ENCODE data around the gene ATP1A1.
A peak's percentile ranks its signal among the peaks of the same experiment; 100 is the strongest.

The ATP1A1 gene

DNA sequence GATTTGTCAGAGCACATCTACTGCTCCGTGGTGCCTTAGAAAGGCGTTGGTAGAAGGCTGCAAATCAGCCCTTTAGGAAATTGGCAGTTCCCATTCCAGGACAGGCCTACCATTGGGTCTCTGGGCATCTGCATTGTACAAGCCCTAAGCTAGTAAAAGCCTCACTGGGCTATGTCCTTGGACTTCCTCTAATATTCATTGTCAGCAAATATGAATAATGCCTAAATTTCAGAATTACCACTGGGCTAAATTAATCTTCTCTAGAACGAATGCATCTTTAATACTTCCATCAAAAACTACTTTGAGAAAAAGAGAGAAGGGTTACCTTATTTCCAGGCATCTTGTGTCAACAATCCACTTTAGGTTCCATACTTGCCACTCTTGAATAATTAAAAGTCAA lies 41.5 kb upstream of the ATP1A1 start:
- peaks cover 27 to 62% of the 10 kb centered on the region in 2 donors for H3K4me1 ChIP-seq (ENCODE audit: control insufficient read depth in 2 of 2, insufficient read depth in 2 of 2, low read length in 2 of 2)
- no peaks in the 10 kb centered on the region for H3K36me3 ChIP-seq (ENCODE audit: control insufficient read depth in 2 of 2, insufficient read depth in 2 of 2, low read length in 2 of 2)
- no peak overlapping the region for H3K9ac ChIP-seq (ENCODE audit: low read depth in 1 of 2, low read length in 2 of 2)
- no peak overlapping the region for H3K27ac ChIP-seq (ENCODE audit: low read depth in 2 of 2, low read length in 2 of 2)
- H3K27me3 ChIP-seq (ENCODE audit: control insufficient read depth in 2 of 2, insufficient read depth in 2 of 2, low read length in 2 of 2), result no peaks in the 10 kb centered on the region
- no peak overlapping the region for H3K4me3 ChIP-seq (ENCODE audit: low read length in 2 of 2)
- H3K9me3 ChIP-seq (ENCODE audit: control insufficient read depth in 2 of 2, low read length in 2 of 2), result no peaks in the 10 kb centered on the region

DNA sequence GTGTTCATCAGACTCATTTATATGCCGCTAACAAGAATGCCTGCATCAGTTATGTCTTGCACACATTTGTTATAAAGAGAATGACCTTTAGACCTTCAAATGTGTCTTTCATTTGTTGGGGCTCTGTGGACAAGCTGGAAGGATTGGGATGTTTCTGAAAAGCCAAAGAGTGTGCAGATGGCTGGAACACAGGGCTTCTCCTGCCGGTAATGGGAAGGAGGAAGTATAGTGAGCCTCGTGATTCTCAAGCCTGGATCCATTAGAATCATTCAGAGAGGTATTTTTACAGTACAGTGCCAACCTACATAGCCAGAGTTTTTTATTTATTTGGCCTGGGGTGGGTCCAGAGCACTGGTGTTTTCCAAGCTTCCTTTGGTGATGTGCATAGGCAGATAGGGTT lies 40.6 kb upstream of the ATP1A1 start:
- Histone ChIP-seq H3K27ac (ENCODE audit: low read depth in 2 of 2, low read length in 2 of 2) (peak overlapping the region in 1 of 2 donors; percentile 10), H3K4me1 (ENCODE audit: control insufficient read depth in 2 of 2, insufficient read depth in 2 of 2, low read length in 2 of 2) (peaks cover 33 to 67% of the 10 kb centered on the region in 2 donors)

DNA sequence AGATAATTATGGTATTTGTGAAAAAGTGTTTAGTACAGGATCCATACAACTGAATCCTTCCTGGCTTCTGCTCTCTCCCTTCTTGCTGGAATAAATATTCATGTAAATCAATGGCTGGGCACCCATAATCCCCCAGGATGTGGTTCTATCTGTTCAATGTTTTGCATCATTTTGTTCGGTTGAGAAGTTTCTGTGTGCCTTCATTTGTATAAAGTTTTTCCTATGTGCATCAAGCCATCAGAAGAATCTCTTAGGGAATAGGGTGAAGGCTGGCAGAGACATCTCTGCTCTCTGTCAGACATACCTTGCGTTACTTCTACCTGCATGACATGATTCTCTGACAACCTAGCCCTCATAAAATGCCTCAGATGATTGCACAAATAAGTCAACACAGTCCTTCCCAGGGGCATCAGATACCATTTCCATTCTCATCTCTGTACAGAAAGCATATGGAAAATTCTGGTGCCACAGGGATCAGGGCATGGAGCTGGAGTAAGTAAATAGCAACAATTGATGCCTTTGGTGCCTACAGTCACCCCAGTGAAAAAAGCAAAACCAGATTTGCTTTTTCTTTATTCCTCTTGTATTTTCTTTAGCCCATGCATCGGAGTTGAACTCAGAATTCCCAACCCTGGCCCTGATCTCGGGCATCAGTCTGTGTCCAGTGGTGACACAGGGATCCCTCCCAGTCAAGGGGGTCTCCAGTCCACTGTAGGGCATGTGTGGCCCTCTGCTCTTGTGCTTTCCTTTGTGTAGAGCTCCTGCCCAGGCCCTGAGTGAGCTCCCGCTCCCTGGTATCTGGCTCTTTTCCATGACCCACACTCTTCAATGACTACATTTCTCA lies 39.7 kb upstream of the ATP1A1 start:
- Histone ChIP-seq H3K27me3 (ENCODE audit: control insufficient read depth in 2 of 2, insufficient read depth in 2 of 2, low read length in 2 of 2) (no peaks in the 10 kb centered on the region), H3K4me1 (ENCODE audit: control insufficient read depth in 2 of 2, insufficient read depth in 2 of 2, low read length in 2 of 2) (peaks cover 33 to 70% of the 10 kb centered on the region in 2 donors), H3K9ac (ENCODE audit: low read depth in 1 of 2, low read length in 2 of 2) (no peak overlapping the region), H3K9me3 (ENCODE audit: control insufficient read depth in 2 of 2, low read length in 2 of 2) (no peaks in the 10 kb centered on the region), H3K36me3 (ENCODE audit: control insufficient read depth in 2 of 2, insufficient read depth in 2 of 2, low read length in 2 of 2) (no peaks in the 10 kb centered on the region), H3K27ac (ENCODE audit: low read depth in 2 of 2, low read length in 2 of 2) (peak overlapping the region; percentile 59 to 85), H3K4me3 (ENCODE audit: low read length in 2 of 2) (no peak overlapping the region)

More for the DNA sequence above, 40.6 kb upstream of the ATP1A1 start:
- Histone ChIP-seq H3K4me3 (ENCODE audit: low read length in 2 of 2) (no peak overlapping the region), H3K27me3 (ENCODE audit: control insufficient read depth in 2 of 2, insufficient read depth in 2 of 2, low read length in 2 of 2) (no peaks in the 10 kb centered on the region), H3K9ac (ENCODE audit: low read depth in 1 of 2, low read length in 2 of 2) (no peak overlapping the region), H3K36me3 (ENCODE audit: control insufficient read depth in 2 of 2, insufficient read depth in 2 of 2, low read length in 2 of 2) (no peaks in the 10 kb centered on the region), H3K9me3 (ENCODE audit: control insufficient read depth in 2 of 2, low read length in 2 of 2) (no peaks in the 10 kb centered on the region)

DNA sequence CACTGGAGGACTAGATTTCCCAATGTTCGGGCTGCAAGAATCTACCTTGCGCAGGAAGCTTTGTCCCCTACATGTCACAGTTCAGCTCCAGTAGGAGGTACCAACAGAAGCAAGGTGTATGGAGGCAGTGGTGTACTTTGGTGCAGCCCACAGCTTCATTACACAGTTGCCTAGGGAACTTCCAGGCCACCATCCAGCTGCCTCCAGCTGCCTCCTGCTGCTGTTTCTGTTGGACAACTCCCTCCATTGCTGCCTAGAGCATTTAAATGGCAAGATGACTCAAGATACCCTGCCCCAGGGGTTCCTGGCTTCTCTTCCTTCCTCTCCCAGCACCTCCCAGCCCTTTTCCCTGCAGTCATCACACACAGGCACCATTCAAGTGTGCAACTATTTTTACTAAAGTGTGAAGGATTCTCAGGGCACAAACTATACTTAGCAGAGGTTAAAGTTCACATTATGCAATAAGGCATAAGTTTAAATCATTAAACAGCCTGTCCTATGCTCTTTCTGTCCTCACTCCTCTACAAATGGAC lies 39.0 kb upstream of the ATP1A1 start:
- Histone ChIP-seq H3K36me3 (ENCODE audit: control insufficient read depth in 2 of 2, insufficient read depth in 2 of 2, low read length in 2 of 2) (no peaks in the 10 kb centered on the region), H3K4me3 (ENCODE audit: low read length in 2 of 2) (no peak overlapping the region), H3K27ac (ENCODE audit: low read depth in 2 of 2, low read length in 2 of 2) (peak overlapping the region; percentile 59 to 85), H3K9me3 (ENCODE audit: control insufficient read depth in 2 of 2, low read length in 2 of 2) (no peaks in the 10 kb centered on the region), H3K27me3 (ENCODE audit: control insufficient read depth in 2 of 2, insufficient read depth in 2 of 2, low read length in 2 of 2) (no peaks in the 10 kb centered on the region), H3K4me1 (ENCODE audit: control insufficient read depth in 2 of 2, insufficient read depth in 2 of 2, low read length in 2 of 2) (peaks cover 33 to 70% of the 10 kb centered on the region in 2 donors), H3K9ac (ENCODE audit: low read depth in 1 of 2, low read length in 2 of 2) (peak overlapping the region in 1 of 2 donors; percentile 49)

DNA sequence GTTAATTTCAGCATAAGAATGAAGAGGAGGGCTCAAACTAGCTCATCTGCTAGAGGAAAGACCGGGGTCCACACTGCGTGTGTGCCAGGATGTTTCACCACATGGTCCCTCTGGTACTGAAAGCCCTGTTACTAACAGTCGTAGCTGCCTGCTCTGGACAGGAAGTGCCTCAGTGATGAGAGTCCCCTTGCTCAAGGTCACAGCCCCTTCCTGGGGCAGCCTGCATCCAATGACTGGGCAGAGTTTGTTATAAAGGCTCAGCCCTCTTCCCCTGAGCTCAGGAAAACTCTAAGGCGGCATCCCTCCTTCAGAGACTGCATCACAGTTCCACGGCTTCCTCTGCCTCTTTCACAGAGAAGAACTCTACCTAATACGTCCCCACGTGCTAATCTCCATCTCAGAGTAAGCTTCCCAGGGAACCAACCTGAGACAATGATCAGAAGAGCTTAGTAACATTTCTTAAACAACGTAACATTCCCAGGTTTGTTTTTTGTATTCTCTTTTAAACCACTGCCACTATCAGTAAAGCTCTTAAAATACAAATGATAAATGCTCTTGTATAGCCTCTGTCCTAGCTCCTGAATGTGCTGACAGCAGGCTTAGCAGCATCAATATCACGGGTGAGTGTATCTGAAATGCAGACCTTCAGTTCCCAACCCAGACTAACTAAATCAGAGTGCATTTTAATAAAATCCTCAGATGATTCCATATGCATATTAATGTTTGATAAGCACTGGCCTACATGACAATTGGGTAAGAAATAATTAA lies 38.0 kb upstream of the ATP1A1 start:
- H3K36me3 ChIP-seq (ENCODE audit: control insufficient read depth in 2 of 2, insufficient read depth in 2 of 2, low read length in 2 of 2), result no peaks in the 10 kb centered on the region
- no peaks in the 10 kb centered on the region for H3K27me3 ChIP-seq (ENCODE audit: control insufficient read depth in 2 of 2, insufficient read depth in 2 of 2, low read length in 2 of 2)
- no peaks in the 10 kb centered on the region for H3K9me3 ChIP-seq (ENCODE audit: control insufficient read depth in 2 of 2, low read length in 2 of 2)
- peak overlapping the region; percentile 13 to 17 for H3K4me3 ChIP-seq (ENCODE audit: low read length in 2 of 2)
- H3K4me1 ChIP-seq (ENCODE audit: control insufficient read depth in 2 of 2, insufficient read depth in 2 of 2, low read length in 2 of 2), result peaks cover 33 to 68% of the 10 kb centered on the region in 2 donors
- peak overlapping the region; percentile 17 to 49 for H3K9ac ChIP-seq (ENCODE audit: low read depth in 1 of 2, low read length in 2 of 2)
- H3K27ac ChIP-seq (ENCODE audit: low read depth in 2 of 2, low read length in 2 of 2), result peak overlapping the region; percentile 59 to 85

DNA sequence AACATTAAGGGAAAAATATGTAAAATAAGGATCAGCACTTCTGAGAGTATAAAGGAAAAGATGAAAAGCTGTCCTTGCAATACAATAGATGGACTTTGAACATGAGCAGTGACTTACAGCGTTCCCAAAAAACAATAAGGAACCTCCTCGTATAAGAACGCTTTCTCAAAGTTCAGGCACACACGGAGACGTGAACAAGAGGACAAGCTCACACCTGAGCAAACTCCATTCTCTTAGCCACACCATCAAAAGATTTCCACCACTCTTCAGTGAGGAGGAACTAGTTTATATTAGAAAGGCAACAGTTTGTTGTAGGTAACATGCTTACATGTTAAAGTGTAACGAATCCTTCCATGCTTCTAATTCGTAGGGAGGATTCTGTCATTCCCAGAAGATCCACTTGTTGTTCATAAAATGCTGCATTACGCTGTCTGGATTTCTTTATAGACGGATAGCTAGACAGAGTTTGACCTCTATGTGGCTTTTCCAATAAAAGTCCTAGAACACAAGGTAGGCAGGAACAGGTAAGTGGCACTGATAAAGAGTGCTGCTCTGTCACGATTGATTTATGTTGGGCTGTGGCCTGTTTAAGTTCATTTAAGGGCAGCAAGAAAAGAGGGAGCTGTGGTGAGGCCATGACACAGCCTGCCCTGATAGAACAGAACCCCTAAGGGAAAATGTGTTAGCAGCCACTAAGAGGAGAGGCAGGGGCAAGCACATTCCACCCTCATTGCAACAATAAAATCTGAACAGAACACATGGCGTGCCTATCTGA lies 37.0 kb upstream of the ATP1A1 start:
- no peaks in the 10 kb centered on the region for H3K9me3 ChIP-seq (ENCODE audit: control insufficient read depth in 2 of 2, low read length in 2 of 2)
- no peaks in the 10 kb centered on the region for H3K27me3 ChIP-seq (ENCODE audit: control insufficient read depth in 2 of 2, insufficient read depth in 2 of 2, low read length in 2 of 2)
- H3K9ac ChIP-seq (ENCODE audit: low read depth in 1 of 2, low read length in 2 of 2), result peak overlapping the region in 1 of 2 donors; percentile 49
- H3K4me3 ChIP-seq (ENCODE audit: low read length in 2 of 2), result peak overlapping the region; percentile 13 to 17
- H3K27ac ChIP-seq (ENCODE audit: low read depth in 2 of 2, low read length in 2 of 2), result peak overlapping the region; percentile 59 to 85
- peaks cover 33 to 58% of the 10 kb centered on the region in 2 donors for H3K4me1 ChIP-seq (ENCODE audit: control insufficient read depth in 2 of 2, insufficient read depth in 2 of 2, low read length in 2 of 2)
- no peaks in the 10 kb centered on the region for H3K36me3 ChIP-seq (ENCODE audit: control insufficient read depth in 2 of 2, insufficient read depth in 2 of 2, low read length in 2 of 2)

DNA sequence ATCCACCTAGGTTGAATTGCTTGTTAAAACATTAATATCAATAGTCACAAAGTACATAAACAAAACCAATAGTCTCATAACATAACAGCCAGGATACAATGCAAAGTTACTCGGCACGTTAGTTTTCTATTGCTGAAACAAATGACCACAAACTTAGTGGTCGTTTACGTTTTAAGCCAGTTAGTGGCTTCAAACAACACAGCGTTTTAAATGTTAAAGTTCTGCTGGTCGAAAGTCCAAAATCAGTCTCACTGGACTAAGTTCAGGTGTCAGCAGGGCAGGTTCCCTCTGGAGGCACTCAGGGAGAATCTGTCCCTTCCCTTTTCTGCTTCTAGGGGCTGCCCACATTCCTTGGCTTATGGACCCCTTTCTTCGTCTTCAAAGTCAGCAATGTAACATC lies 35.6 kb upstream of the ATP1A1 start:
- H3K4me3 ChIP-seq (ENCODE audit: low read length in 2 of 2), result no peak overlapping the region

DNA sequence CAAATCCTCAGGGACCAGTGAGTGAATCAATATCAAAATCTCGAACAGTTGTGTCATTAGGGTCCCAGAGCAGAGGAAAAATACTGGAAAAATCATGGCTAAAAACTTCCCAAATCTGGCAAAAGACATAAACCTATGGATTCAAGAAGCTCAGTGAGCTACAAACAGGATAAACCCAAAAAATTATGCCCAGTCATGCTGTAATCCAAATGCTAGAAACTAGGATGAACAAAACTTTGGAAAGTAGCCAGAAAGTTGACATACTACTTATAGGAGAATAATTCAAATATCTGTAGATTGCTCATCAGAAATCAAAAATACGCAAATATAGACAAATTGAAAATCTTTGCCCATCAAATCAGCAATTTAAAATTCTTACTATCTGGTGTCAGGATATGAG lies 34.6 kb upstream of the ATP1A1 start:
- H3K4me3 ChIP-seq (ENCODE audit: low read length in 2 of 2), result no peak overlapping the region
- H3K27me3 ChIP-seq (ENCODE audit: control insufficient read depth in 2 of 2, insufficient read depth in 2 of 2, low read length in 2 of 2), result no peaks in the 10 kb centered on the region
- no peak overlapping the region for H3K9ac ChIP-seq (ENCODE audit: low read depth in 1 of 2, low read length in 2 of 2)
- no peaks in the 10 kb centered on the region for H3K9me3 ChIP-seq (ENCODE audit: control insufficient read depth in 2 of 2, low read length in 2 of 2)
- no peak overlapping the region for H3K27ac ChIP-seq (ENCODE audit: low read depth in 2 of 2, low read length in 2 of 2)
- H3K4me1 ChIP-seq (ENCODE audit: control insufficient read depth in 2 of 2, insufficient read depth in 2 of 2, low read length in 2 of 2), result peaks cover 31 to 39% of the 10 kb centered on the region in 2 donors
- H3K36me3 ChIP-seq (ENCODE audit: control insufficient read depth in 2 of 2, insufficient read depth in 2 of 2, low read length in 2 of 2), result no peaks in the 10 kb centered on the region

More for the DNA sequence above, 35.6 kb upstream of the ATP1A1 start:
- Histone ChIP-seq H3K9me3 (ENCODE audit: control insufficient read depth in 2 of 2, low read length in 2 of 2) (no peaks in the 10 kb centered on the region), H3K27ac (ENCODE audit: low read depth in 2 of 2, low read length in 2 of 2) (peak overlapping the region in 1 of 2 donors; percentile 85), H3K4me1 (ENCODE audit: control insufficient read depth in 2 of 2, insufficient read depth in 2 of 2, low read length in 2 of 2) (peaks cover 33 to 49% of the 10 kb centered on the region in 2 donors), H3K9ac (ENCODE audit: low read depth in 1 of 2, low read length in 2 of 2) (no peak overlapping the region), H3K27me3 (ENCODE audit: control insufficient read depth in 2 of 2, insufficient read depth in 2 of 2, low read length in 2 of 2) (no peaks in the 10 kb centered on the region), H3K36me3 (ENCODE audit: control insufficient read depth in 2 of 2, insufficient read depth in 2 of 2, low read length in 2 of 2) (no peaks in the 10 kb centered on the region)

DNA sequence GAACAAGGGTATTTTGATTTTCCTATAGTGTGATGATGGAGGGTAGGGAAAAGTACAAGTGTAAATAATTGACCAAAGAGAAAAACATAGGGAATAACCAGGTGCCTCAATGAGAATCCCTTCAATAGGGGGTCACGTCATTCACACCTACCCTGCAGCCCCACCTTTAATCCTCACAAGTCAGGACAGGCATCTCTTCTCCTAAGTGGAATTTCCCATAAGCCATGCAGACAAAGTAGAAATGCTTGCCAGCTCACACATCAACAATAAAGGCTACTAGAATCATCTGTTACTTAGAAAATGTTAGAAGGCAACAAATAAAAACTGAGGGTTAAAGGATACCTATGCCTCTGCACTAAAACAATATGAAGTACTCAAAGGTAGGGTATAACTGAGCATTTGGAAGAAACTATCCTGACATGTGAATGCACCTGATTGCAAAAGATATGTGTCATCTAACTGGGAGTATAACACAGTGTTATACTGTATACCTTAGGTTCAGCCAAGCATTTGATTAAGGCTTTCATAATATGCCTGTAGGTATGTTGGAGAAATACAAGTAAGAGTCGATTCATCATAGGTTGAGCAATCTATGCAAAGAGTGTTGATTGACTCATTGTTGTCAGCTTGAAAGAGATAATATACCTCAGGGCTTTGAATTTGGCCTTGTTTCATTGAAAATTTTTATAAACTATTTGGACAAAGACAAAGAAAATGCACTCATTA lies 32.4 kb upstream of the ATP1A1 start:
- Histone ChIP-seq H3K36me3 (ENCODE audit: control insufficient read depth in 2 of 2, insufficient read depth in 2 of 2, low read length in 2 of 2) (no peaks in the 10 kb centered on the region), H3K4me3 (ENCODE audit: low read length in 2 of 2) (no peak overlapping the region), H3K27me3 (ENCODE audit: control insufficient read depth in 2 of 2, insufficient read depth in 2 of 2, low read length in 2 of 2) (no peaks in the 10 kb centered on the region), H3K27ac (ENCODE audit: low read depth in 2 of 2, low read length in 2 of 2) (no peak overlapping the region), H3K9ac (ENCODE audit: low read depth in 1 of 2, low read length in 2 of 2) (no peak overlapping the region), H3K4me1 (ENCODE audit: control insufficient read depth in 2 of 2, insufficient read depth in 2 of 2, low read length in 2 of 2) (peaks cover 9 to 17% of the 10 kb centered on the region in 2 donors), H3K9me3 (ENCODE audit: control insufficient read depth in 2 of 2, low read length in 2 of 2) (no peaks in the 10 kb centered on the region)

Data from mucosa of rectum (tissue), 2 donors.